Endodermal cell (in vitro differentiated cells): Measurements from ENCODE around the gene TTC28. TPM values are rescaled to one million over a fixed set of nuclear protein-coding genes. Genes with fewer than 3 reads are reported as not detected.

Experiments used
- DNase-seq: peaks from one replicate; pipeline ENCODE4 v3.0.0-alpha.2; 2017
- H3K27ac ChIP-seq: 2 replicates; pipeline ENCODE4 v1.5.1; 2013; ENCODE audit warnings: mild to moderate bottlenecking, low read depth, low read length, moderate library complexity
- H3K27me3 ChIP-seq: 2 replicates; pipeline ENCODE4 v1.6.1; 2013; ENCODE audit warnings: mild to moderate bottlenecking, low read length, moderate library complexity; ENCODE audit not compliant: insufficient read depth, control insufficient read depth, poor library complexity, severe bottlenecking
- H3K36me3 ChIP-seq: 2 replicates; pipeline ENCODE4 v1.7.0; 2013; ENCODE audit warnings: mild to moderate bottlenecking, low read length, moderate library complexity; ENCODE audit not compliant: control insufficient read depth, insufficient read depth
- H3K4me1 ChIP-seq: one replicate; pipeline ENCODE4 v1.7.0; 2013; ENCODE audit warnings: low read length; ENCODE audit not compliant: control insufficient read depth, insufficient read depth
- H3K4me3 ChIP-seq: 2 replicates; pipeline ENCODE4 v1.5.1; 2013; ENCODE audit warnings: mild to moderate bottlenecking, low read length, moderate library complexity
- H3K9ac ChIP-seq: 2 replicates; pipeline ENCODE4 v1.6.1; 2013; ENCODE audit warnings: mild to moderate bottlenecking, low read length, moderate library complexity; ENCODE audit not compliant: poor library complexity, severe bottlenecking; ENCODE audit errors: extremely low read depth
- H3K9me3 ChIP-seq: 2 replicates; pipeline ENCODE4 v1.6.1; 2013; ENCODE audit warnings: mild to moderate bottlenecking, low read length, moderate library complexity; ENCODE audit not compliant: control insufficient read depth
- H3K27ac Mint-ChIP-seq: 2 replicates; pipeline ENCODE4 v1.8.0; 2020; ENCODE audit warnings: mixed read lengths
- H3K27me3 Mint-ChIP-seq: 2 replicates; pipeline ENCODE4 v1.8.0; 2021; ENCODE audit warnings: mild to moderate bottlenecking, mixed read lengths; ENCODE audit not compliant: insufficient read depth
- H3K36me3 Mint-ChIP-seq: 2 replicates; pipeline ENCODE4 v1.8.0; 2020; ENCODE audit warnings: low read depth, mixed read lengths
- H3K4me1 Mint-ChIP-seq: 2 replicates; pipeline ENCODE4 v1.8.0; 2020; ENCODE audit warnings: mixed read lengths
- H3K4me3 Mint-ChIP-seq: 2 replicates; pipeline ENCODE4 v1.8.0; 2020; ENCODE audit warnings: mild to moderate bottlenecking, moderate library complexity, mixed read lengths
- H3K9me3 Mint-ChIP-seq: 2 replicates; pipeline ENCODE4 v1.8.0; 2020; ENCODE audit warnings: mild to moderate bottlenecking, mixed read lengths
- CTCF ChIP-seq: fragments of 200-600 bp; sonication (generic); conservative IDR thresholded peaks from 2 replicates; pipeline ENCODE4 v1.5.0; 2021; ENCODE audit warnings: antibody characterized with exemption, mild to moderate bottlenecking
- WGBS, 2 experiments: methylation state at CpG; one replicate each; pipeline versions ENCODE4 v1.1.5 to v1.1.7; 2013; ENCODE audit warnings: missing lambda C conversion rate in 2 of 2, mixed read lengths in 1 of 2; ENCODE audit not compliant: insufficient coverage in 1 of 2, insufficient read length in 1 of 2; 5-methylcytosine and 5-hydroxymethylcytosine counted together
- total RNA-seq, 2 donors: library from RNA; stranded (reverse); fragmentation: NEBNext Ultra II Directional in 1 of 2; extraction: Animal tissue kit (Norgen Biotek cat#: 25700) in 1 of 2; gene quantifications; 2 replicates in 1 of 2; 3 replicates in 1 of 2; pipeline ENCODE4 v1.2.1, GENCODE V29; 2021

TTC28 gene
- total RNA-seq, 2 donors from 2014 or later = 28.6 to 34.0 TPM

GRCh38 chr22:27988704-27989103, 690.9 kb downstream of the TTC28 start:
- WGBS, 2 experiments = 94 to 97% methylated on average over 6 to 7 of the region's 7 CpGs
- no peak overlapping the region for H3K27ac Mint-ChIP-seq
- Histone ChIP-seq H3K4me3 (no peak overlapping the region), H3K4me1 (no peaks in the 10 kb centered on the region), H3K27ac (no peak overlapping the region), H3K9ac (no peak overlapping the region), H3K9me3 (no peaks in the 10 kb centered on the region), H3K27me3 (no peaks in the 10 kb centered on the region), H3K36me3 (no peaks in the 10 kb centered on the region)
- H3K27me3 Mint-ChIP-seq = no peaks in the 10 kb centered on the region
- H3K9me3 Mint-ChIP-seq = no peaks in the 10 kb centered on the region
- DNase-seq = no peak
- TF ChIP-seq CTCF = no peak
- peaks cover 24% of the 10 kb centered on the region for H3K36me3 Mint-ChIP-seq
- H3K4me1 Mint-ChIP-seq = peaks cover 3% of the 10 kb centered on the region
- no peak overlapping the region for H3K4me3 Mint-ChIP-seq

- peak; percentile 46 for DNase-seq
- no peak overlapping the region for H3K9ac ChIP-seq
- H3K27ac Mint-ChIP-seq = no peak overlapping the region
- H3K27me3 ChIP-seq = no peaks in the 10 kb centered on the region
- H3K4me3 ChIP-seq = no peak overlapping the region
- H3K9me3 Mint-ChIP-seq = no peaks in the 10 kb centered on the region
- no peak for TF ChIP-seq CTCF
- H3K4me3 Mint-ChIP-seq = no peak overlapping the region
- no peaks in the 10 kb centered on the region for H3K4me1 ChIP-seq
- H3K27me3 Mint-ChIP-seq = no peaks in the 10 kb centered on the region
- H3K36me3 ChIP-seq = peaks cover 6% of the 10 kb centered on the region
- H3K27ac ChIP-seq = no peak overlapping the region
- no peaks in the 10 kb centered on the region for H3K9me3 ChIP-seq
- H3K36me3 Mint-ChIP-seq = peaks cover 32% of the 10 kb centered on the region
- 70 to 94% methylated on average over 5 to 6 of the region's 6 CpGs for whole genome bisulfite sequencing, 2 experiments
- peaks cover 3% of the 10 kb centered on the region for H3K4me1 Mint-ChIP-seq
These were observed 692.1 kb downstream of the TTC28 start for GRCh38 chr22:27987557-27987956.

GRCh38 chr22:27986937-27987336, 692.7 kb downstream of the TTC28 start:
- H3K27me3 Mint-ChIP-seq = no peaks in the 10 kb centered on the region
- Histone ChIP-seq H3K27me3 (no peaks in the 10 kb centered on the region), H3K36me3 (peaks cover 12% of the 10 kb centered on the region), H3K27ac (no peak overlapping the region), H3K9ac (no peak overlapping the region), H3K4me3 (no peak overlapping the region), H3K9me3 (no peaks in the 10 kb centered on the region), H3K4me1 (no peaks in the 10 kb centered on the region)
- no peak for DNase-seq
- no peaks in the 10 kb centered on the region for H3K9me3 Mint-ChIP-seq
- no peak overlapping the region for H3K4me3 Mint-ChIP-seq
- peaks cover 35% of the 10 kb centered on the region for H3K36me3 Mint-ChIP-seq
- no peak for TF ChIP-seq CTCF
- H3K4me1 Mint-ChIP-seq = peaks cover 3% of the 10 kb centered on the region
- H3K27ac Mint-ChIP-seq = no peak overlapping the region
- 94% methylated on average over 5 of the region's 5 CpGs; no CpG with 5 or more reads in 1 of the 2 experiments for WGBS, 2 experiments
